Thoracic aorta (tissue), 2 donors: ENCODE data around the gene TEX51. TPM values are rescaled to one million over a fixed set of nuclear protein-coding genes. Genes with fewer than 3 reads are reported as not detected.

ENCODE experiments used
- ATAC-seq: fragments of 150-250 bp; one replicate; pipeline ENCODE4 v1.8.0; 2017; ENCODE audit warnings: low read depth; ENCODE audit not compliant: insufficient number of reproducible peaks, low FRiP score
- DNase-seq: peaks from one replicate; pipeline ENCODE4 v3.0.0-alpha.2; 2020; ENCODE audit warnings: low spot score
- H3K27ac ChIP-seq, 2 donors: fragments of 200-600 bp; sonication (generic); 1 replicate in 1 of 2; 2 replicates in 1 of 2; pipeline ENCODE4 v1.5.1; 2016; ENCODE audit warnings: mild to moderate bottlenecking in 2 of 2, moderate library complexity in 2 of 2
- H3K27me3 ChIP-seq: fragments of 200-600 bp; sonication (generic); replicated peaks from 2 replicates; pipeline ENCODE4 v1.6.0; 2016; ENCODE audit warnings: mild to moderate bottlenecking; ENCODE audit not compliant: insufficient read depth
- H3K36me3 ChIP-seq: fragments of 200-600 bp; sonication (generic); one replicate; pipeline ENCODE4 v1.5.1; 2016
- H3K4me1 ChIP-seq, 2 donors: fragments of 200-600 bp; sonication (generic); 1 replicate in 1 of 2; 2 replicates in 1 of 2; pipeline versions ENCODE4 v1.5.1 to v1.6.0; 2016; ENCODE audit warnings: low read depth in 2 of 2, mild to moderate bottlenecking in 1 of 2; ENCODE audit not compliant: control insufficient read depth in 1 of 2
- H3K4me3 ChIP-seq: fragments of 200-600 bp; sonication (generic); 2 replicates; pipeline ENCODE4 v1.5.1; 2016; ENCODE audit warnings: mild to moderate bottlenecking
- H3K9me3 ChIP-seq: fragments of 200-600 bp; sonication (generic); 2 replicates; pipeline ENCODE4 v1.5.1; 2016
- total RNA-seq, 2 donors: library from RNA; depleted of rRNA; stranded (reverse); fragments of >200 nt; gene quantifications; one replicate each; pipeline versions ENCODE4 v1.1.0 to v1.2.3, GENCODE V29; 2016
- TF ChIP-seq, protein P1 (sequence below): fragments of 200-600 bp; sonication (generic); IDR thresholded peaks from one replicate; pipeline ENCODE4 v1.5.1; 2019; ENCODE audit warnings: antibody characterized with exemption

The TEX51 gene
- total RNA-seq, 2 donors from 2014 or later = not detected

DNA sequence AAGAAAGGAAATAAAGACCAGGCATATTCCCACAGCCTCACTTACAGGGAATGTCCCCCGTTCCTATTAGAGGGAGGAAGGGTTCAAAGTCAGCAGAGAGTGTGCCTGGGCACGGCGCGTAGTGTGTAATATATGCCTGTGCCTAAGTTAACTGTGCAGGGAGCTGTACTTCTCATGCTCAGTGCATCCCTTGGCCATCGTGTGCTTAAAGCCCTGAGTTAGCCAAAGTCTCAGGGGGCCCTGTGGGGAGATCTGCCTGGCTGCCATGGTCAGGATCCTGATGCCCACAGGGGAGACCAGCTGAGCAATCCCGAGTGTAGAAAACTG lies 48.4 kb downstream of the TEX51 start:
- ATAC-seq (no peak), DNase-seq (no peak)
- Histone ChIP-seq H3K4me1 (no peaks in the 10 kb centered on the region), H3K36me3 (no peaks in the 10 kb centered on the region), H3K27ac (no peak overlapping the region), H3K27me3 (no peaks in the 10 kb centered on the region), H3K9me3 (no peaks in the 10 kb centered on the region), H3K4me3 (no peak overlapping the region)
- TF ChIP-seq, protein P1, sequence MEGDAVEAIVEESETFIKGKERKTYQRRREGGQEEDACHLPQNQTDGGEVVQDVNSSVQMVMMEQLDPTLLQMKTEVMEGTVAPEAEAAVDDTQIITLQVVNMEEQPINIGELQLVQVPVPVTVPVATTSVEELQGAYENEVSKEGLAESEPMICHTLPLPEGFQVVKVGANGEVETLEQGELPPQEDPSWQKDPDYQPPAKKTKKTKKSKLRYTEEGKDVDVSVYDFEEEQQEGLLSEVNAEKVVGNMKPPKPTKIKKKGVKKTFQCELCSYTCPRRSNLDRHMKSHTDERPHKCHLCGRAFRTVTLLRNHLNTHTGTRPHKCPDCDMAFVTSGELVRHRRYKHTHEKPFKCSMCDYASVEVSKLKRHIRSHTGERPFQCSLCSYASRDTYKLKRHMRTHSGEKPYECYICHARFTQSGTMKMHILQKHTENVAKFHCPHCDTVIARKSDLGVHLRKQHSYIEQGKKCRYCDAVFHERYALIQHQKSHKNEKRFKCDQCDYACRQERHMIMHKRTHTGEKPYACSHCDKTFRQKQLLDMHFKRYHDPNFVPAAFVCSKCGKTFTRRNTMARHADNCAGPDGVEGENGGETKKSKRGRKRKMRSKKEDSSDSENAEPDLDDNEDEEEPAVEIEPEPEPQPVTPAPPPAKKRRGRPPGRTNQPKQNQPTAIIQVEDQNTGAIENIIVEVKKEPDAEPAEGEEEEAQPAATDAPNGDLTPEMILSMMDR = no peak

DNA sequence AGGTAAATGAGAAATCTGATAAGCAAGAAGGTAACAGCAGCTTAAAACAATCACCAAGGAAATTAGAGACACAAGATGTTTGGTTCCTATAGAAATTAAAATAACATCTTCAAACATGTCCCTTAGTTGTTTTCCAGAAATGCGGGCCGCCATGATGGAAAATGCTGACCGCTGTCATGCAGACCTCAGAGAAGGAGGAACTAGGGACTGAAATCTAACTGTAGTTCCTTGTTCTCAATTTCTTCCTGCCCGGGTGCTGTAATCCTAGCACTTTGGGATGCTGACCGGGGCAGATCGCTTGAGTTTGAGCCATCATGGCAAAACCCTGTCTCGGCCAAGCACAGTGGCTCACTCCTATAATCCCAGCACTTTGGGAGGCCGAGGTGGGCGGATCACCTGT lies 51.1 kb downstream of the TEX51 start:
- Histone ChIP-seq H3K36me3 (no peaks in the 10 kb centered on the region), H3K9me3 (no peaks in the 10 kb centered on the region), H3K27ac (no peak overlapping the region), H3K4me3 (no peak overlapping the region), H3K4me1 (no peaks in the 10 kb centered on the region), H3K27me3 (no peaks in the 10 kb centered on the region)
- ATAC-seq = no peak
- DNase-seq = no peak
- TF ChIP-seq, protein P1 = no peak

DNA sequence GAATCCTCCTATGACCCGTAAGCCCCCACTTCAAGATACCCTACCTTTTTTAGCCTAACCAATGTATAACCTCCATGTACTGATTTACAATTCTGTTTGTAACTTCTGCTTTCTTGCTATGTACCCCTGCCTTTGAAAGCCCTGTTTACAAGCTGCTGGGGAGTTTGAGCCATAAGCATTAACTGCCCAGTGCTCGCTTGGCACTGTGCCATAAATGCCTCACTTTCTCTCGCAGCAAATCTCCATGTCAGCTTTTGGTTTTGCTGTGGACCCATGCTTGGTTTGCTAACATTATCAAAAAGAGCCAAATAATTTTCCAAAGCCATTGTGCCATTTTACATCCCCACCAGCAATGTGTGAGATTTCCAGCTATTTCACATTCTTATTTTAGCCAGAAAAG lies 51.8 kb downstream of the TEX51 start:
- no peak overlapping the region for H3K4me3 ChIP-seq
- DNase-seq (no peak), ATAC-seq (no peak)
- no peaks in the 10 kb centered on the region for H3K36me3 ChIP-seq
- TF ChIP-seq, protein P1 = no peak
- H3K27ac ChIP-seq = no peak overlapping the region
- H3K27me3 ChIP-seq = no peaks in the 10 kb centered on the region
- no peaks in the 10 kb centered on the region for H3K9me3 ChIP-seq
- H3K4me1 ChIP-seq = no peaks in the 10 kb centered on the region

Other genes with a start within 250 kb of the TEX51 start
- 100 to 1,000 TPM; 123 to 185 TPM for gene GYPC, start 242.7 kb upstream of the TEX51 start, total RNA-seq
- gene BIN1, start 208.3 kb downstream of the TEX51 start, total RNA-seq = 10 to 100 TPM; 24.9 to 30.1 TPM